Fibroblast of lung (primary cell): Measurements from ENCODE around the gene DPEP3. TPM values are rescaled to one million over a fixed set of nuclear protein-coding genes. Genes with fewer than 3 reads are reported as not detected.

Experiments used
- DNase-seq, 2 donors: peaks; one replicate each; pipeline versions ENCODE4 v3.0.0 to v3.0.0-alpha.2; 2010; ENCODE audit warnings: low read depth in 2 of 2
- H2AFZ ChIP-seq: 2 replicates; pipeline ENCODE4 v1.5.1; 2012; ENCODE audit warnings: low read length, control low read depth, inconsistent platforms
- H3K27ac ChIP-seq: 2 replicates; pipeline ENCODE4 v1.5.1; 2011; ENCODE audit warnings: low read length, control low read depth; ENCODE audit not compliant: insufficient read depth
- H3K27me3 ChIP-seq: 2 replicates; pipeline ENCODE4 v1.5.1; 2011; ENCODE audit warnings: mild to moderate bottlenecking, low read length; ENCODE audit not compliant: control insufficient read depth, insufficient read depth
- H3K36me3 ChIP-seq: 2 replicates; pipeline ENCODE4 v1.5.1; 2011; ENCODE audit warnings: low read length; ENCODE audit not compliant: control insufficient read depth, insufficient read depth
- H3K4me1 ChIP-seq: 2 replicates; pipeline ENCODE4 v1.5.1; 2011; ENCODE audit warnings: low read length; ENCODE audit not compliant: control insufficient read depth, insufficient read depth; ENCODE audit errors: extremely low read depth
- H3K4me2 ChIP-seq: 2 replicates; pipeline ENCODE4 v1.5.1; 2011; ENCODE audit warnings: low read length, control low read depth; ENCODE audit not compliant: insufficient read depth; ENCODE audit errors: extremely low read depth
- H3K4me3 ChIP-seq, 4 experiments: fragments of 200-600 bp in 1 of 4; sonication (generic) in 1 of 4; replicated peaks in 1 of 4; 2 replicates each; pipeline ENCODE4 v1.5.1; 2011 to 2016; ENCODE audit warnings: low read length in 4 of 4, low read depth in 3 of 4, mild to moderate bottlenecking in 3 of 4, control low read depth in 2 of 4, inconsistent platforms in 1 of 4, mixed read lengths in 1 of 4; ENCODE audit not compliant: insufficient read depth in 1 of 4; ENCODE audit errors: control extremely low read depth in 1 of 4
- H3K79me2 ChIP-seq: 2 replicates; pipeline ENCODE4 v1.5.1; 2012; ENCODE audit warnings: mild to moderate bottlenecking, low read length, inconsistent platforms; ENCODE audit not compliant: control insufficient read depth, insufficient read depth
- H3K9ac ChIP-seq: 2 replicates; pipeline ENCODE4 v1.5.1; 2011; ENCODE audit warnings: mild to moderate bottlenecking, low read length, control low read depth; ENCODE audit not compliant: insufficient read depth
- H3K9me3 ChIP-seq: 2 replicates; pipeline ENCODE4 v1.5.1; 2012; ENCODE audit warnings: low read depth, low read length; ENCODE audit not compliant: control insufficient read depth, insufficient read depth
- H4K20me1 ChIP-seq: 2 replicates; pipeline ENCODE4 v1.5.1; 2011; ENCODE audit warnings: low read length; ENCODE audit not compliant: control insufficient read depth, insufficient read depth; ENCODE audit errors: extremely low read depth
- EZH2 ChIP-seq: IDR thresholded peaks from 2 replicates; pipeline ENCODE4 v1.5.1; 2012; ENCODE audit warnings: low read length, control low read depth, mild to moderate bottlenecking; ENCODE audit errors: missing control alignments
- polyA plus RNA-seq, 2 donors: library from polyadenylated mRNA; depleted of rRNA in 1 of 2; stranded (reverse) in 1 of 2; unstranded in 1 of 2; fragments of >200 nt; gene quantifications; 2 replicates each; pipeline ENCODE4 v1.2.1, GENCODE V29; 2011 to 2012; ENCODE audit warnings: missing spikeins in 1 of 2
- total RNA-seq: library from RNA; depleted of rRNA; stranded (reverse); fragments of >200 nt; gene quantifications from 2 replicates; pipeline ENCODE4 v1.2.1, GENCODE V29; 2014
- TF ChIP-seq, protein P1 (sequence below), 2 donors: IDR thresholded peaks in 1 of 2; conservative IDR thresholded peaks in 1 of 2; 1 replicate in 1 of 2; 2 replicates in 1 of 2; pipeline ENCODE4 v1.5.1; 2011 to 2012; ENCODE audit warnings: low read length in 2 of 2, control low read depth in 1 of 2, inconsistent platforms in 1 of 2, low read depth in 1 of 2, mild to moderate bottlenecking in 1 of 2

Gene DPEP3
- total and polyA plus RNA-seq, 2 donors (not counting 1 experiment from before 2014, with no cell fraction given), result not detected

DNA sequence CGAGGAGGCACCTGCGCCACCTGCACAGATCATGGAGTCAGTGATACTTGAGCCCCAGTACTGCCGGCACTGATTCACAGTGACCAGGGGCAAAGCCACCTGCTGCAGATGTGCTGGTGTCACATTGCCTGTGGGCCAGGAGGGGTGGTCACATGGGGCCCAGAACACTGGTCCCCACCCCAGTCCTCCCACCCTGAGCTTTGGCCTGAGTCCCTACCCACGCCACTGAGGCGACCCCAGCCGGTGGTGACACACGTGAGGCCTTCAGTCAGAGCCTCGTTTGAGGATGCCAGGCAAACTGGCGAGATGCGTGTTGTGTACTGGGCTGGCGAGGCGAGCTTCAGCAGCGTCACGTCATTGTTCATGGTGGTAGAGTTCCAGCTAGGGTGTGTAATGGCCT, 50.1 kb downstream of the DPEP3 start:
- Histone ChIP-seq H4K20me1 (no peaks in the 10 kb centered on the region), H3K27me3 (no peaks in the 10 kb centered on the region), H3K36me3 (peaks cover 14% of the 10 kb centered on the region), H3K4me3 (no peak overlapping the region), H3K79me2 (no peaks in the 10 kb centered on the region), H3K9me3 (no peaks in the 10 kb centered on the region), H2AFZ (no peak overlapping the region), H3K27ac (no peak overlapping the region), H3K4me2 (no peak overlapping the region), H3K9ac (no peak overlapping the region), H3K4me1 (peaks cover 8% of the 10 kb centered on the region)
- TF ChIP-seq EZH2, result no peak
- TF ChIP-seq, protein P1, sequence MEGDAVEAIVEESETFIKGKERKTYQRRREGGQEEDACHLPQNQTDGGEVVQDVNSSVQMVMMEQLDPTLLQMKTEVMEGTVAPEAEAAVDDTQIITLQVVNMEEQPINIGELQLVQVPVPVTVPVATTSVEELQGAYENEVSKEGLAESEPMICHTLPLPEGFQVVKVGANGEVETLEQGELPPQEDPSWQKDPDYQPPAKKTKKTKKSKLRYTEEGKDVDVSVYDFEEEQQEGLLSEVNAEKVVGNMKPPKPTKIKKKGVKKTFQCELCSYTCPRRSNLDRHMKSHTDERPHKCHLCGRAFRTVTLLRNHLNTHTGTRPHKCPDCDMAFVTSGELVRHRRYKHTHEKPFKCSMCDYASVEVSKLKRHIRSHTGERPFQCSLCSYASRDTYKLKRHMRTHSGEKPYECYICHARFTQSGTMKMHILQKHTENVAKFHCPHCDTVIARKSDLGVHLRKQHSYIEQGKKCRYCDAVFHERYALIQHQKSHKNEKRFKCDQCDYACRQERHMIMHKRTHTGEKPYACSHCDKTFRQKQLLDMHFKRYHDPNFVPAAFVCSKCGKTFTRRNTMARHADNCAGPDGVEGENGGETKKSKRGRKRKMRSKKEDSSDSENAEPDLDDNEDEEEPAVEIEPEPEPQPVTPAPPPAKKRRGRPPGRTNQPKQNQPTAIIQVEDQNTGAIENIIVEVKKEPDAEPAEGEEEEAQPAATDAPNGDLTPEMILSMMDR (conservative IDR thresholded peaks at IDR 0.05 in 1 of 2, IDR thresholded peaks at IDR 0.05 in 1 of 2; ENCODE audit: low read depth in 1 of 2, low read length in 2 of 2), result no peak
- no peak for DNase-seq

DNA sequence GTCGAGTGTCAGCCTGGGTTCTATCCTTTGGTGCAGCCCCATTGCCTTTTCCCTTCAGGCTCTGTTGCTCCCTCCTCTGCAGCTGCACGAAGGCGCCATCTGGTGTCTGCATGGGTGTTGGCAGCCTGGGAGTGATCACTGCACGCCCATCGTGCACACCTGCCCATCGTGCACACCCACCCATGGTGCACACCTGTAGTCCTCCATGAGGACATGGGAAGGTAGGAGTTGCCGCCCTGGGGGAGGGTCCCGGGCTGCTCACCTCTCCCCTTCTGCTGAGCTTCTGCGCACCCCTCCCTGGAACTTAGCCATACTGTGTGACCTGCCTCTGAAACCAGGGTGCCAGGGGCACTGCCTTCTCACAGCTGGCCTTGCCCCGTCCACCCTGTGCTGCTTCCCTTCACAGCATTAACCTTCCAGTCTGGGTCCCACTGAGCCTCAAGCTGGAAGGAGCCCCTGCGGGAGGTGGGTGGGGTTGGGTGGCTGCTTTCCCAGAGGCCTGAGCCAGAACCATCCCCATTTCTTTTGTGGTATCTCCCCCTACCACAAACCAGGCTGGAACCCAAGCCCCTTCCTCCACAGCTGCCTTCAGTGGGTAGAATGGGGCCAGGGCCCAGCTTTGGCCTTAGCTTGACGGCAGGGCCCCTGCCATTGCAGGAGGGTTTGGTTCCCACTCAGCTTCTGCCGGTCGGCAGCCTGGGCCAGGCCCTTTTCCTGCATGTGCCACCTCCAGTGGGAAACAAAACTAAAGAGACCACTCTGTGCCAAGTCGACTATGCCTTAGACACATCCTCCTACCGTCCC, 51.5 kb downstream of the DPEP3 start:
- H3K9me3 ChIP-seq, result no peaks in the 10 kb centered on the region
- no peaks in the 10 kb centered on the region for H3K79me2 ChIP-seq
- H3K4me2 ChIP-seq, result no peak overlapping the region
- no peaks in the 10 kb centered on the region for H3K27me3 ChIP-seq
- no peak overlapping the region for H3K27ac ChIP-seq
- peaks cover 14% of the 10 kb centered on the region for H3K36me3 ChIP-seq
- peak; percentile 22 to 58 for DNase-seq
- TF ChIP-seq EZH2, result no peak
- TF ChIP-seq, protein P1 (conservative IDR thresholded peaks at IDR 0.05 in 1 of 2, IDR thresholded peaks at IDR 0.05 in 1 of 2; ENCODE audit: low read depth in 1 of 2, low read length in 2 of 2), result peak; percentile 75 to 92
- no peaks in the 10 kb centered on the region for H3K4me1 ChIP-seq
- no peak overlapping the region for H3K9ac ChIP-seq
- no peaks in the 10 kb centered on the region for H4K20me1 ChIP-seq
- H2AFZ ChIP-seq, result no peak overlapping the region
- H3K4me3 ChIP-seq, result no peak overlapping the region

DNA sequence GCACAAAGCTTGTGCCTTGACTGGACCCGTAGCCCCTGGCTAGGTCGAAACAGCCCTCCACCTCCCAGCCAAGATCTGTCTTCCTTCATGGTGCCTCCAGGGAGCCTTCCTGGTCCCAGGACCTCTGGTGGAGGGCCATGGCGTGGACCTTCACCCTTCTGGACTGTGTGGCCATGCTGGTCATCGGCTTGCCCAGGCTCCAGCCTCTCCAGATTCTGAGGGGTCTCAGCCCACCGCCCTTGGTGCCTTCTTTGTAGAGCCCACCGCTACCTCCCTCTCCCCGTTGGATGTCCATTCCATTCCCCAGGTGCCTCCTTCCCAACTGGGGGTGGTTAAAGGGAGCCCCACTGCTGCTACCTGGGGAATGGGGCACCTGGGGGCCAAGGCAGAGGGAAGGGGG, 52.2 kb downstream of the DPEP3 start:
- no peak overlapping the region for H2AFZ ChIP-seq
- no peaks in the 10 kb centered on the region for H3K79me2 ChIP-seq
- no peak overlapping the region for H3K27ac ChIP-seq
- no peaks in the 10 kb centered on the region for H3K9me3 ChIP-seq
- no peaks in the 10 kb centered on the region for H4K20me1 ChIP-seq
- TF ChIP-seq EZH2, result no peak
- TF ChIP-seq, protein P1 (conservative IDR thresholded peaks at IDR 0.05 in 1 of 2, IDR thresholded peaks at IDR 0.05 in 1 of 2; ENCODE audit: low read depth in 1 of 2, low read length in 2 of 2), result no peak
- H3K4me3 ChIP-seq, result no peak overlapping the region
- H3K9ac ChIP-seq, result no peak overlapping the region
- no peak overlapping the region for H3K4me2 ChIP-seq
- H3K4me1 ChIP-seq, result no peaks in the 10 kb centered on the region
- H3K36me3 ChIP-seq, result peaks cover 14% of the 10 kb centered on the region
- DNase-seq, result no peak
- no peaks in the 10 kb centered on the region for H3K27me3 ChIP-seq
